Neural cell (in vitro differentiated cells): ENCODE measurements around the gene WDR37. TPM values are rescaled to one million over a fixed set of nuclear protein-coding genes. Genes with fewer than 3 reads are reported as not detected.

Experiments
- H2AFZ ChIP-seq: fragments of 200-600, 300-800 bp; sonication (generic), shearing (Covaris generic); 2 replicates; pipeline ENCODE4 v1.6.0; 2014; ENCODE audit warnings: low read depth, mild to moderate bottlenecking, antibody characterized with exemption, low read length, moderate library complexity
- H3F3A ChIP-seq: fragments of 200-600 bp; shearing (Covaris generic); 2 replicates; pipeline ENCODE4 v1.6.1; 2016; ENCODE audit warnings: mild to moderate bottlenecking, moderate library complexity, mixed read lengths, antibody characterized with exemption, low read length; ENCODE audit not compliant: insufficient read depth, poor library complexity, severe bottlenecking
- H3K27ac ChIP-seq: fragments of 200-600, 300-800 bp; sonication (generic), shearing (Covaris generic); 2 replicates; pipeline ENCODE4 v1.5.1; 2014; ENCODE audit warnings: mild to moderate bottlenecking, low read length, moderate library complexity
- H3K27me3 ChIP-seq: fragments of 300-800, 200-600 bp; sonication (generic), shearing (Covaris generic); 2 replicates; pipeline ENCODE4 v1.6.0; 2014; ENCODE audit warnings: mild to moderate bottlenecking, low read depth, low read length, moderate library complexity; ENCODE audit not compliant: insufficient read depth
- H3K36me3 ChIP-seq: fragments of 300-800, 200-600 bp; sonication (generic), shearing (Covaris generic); 2 replicates; pipeline ENCODE4 v1.5.1; 2014; ENCODE audit warnings: mild to moderate bottlenecking, antibody characterized with exemption, low read length, moderate library complexity; ENCODE audit not compliant: insufficient read depth
- H3K4me2 ChIP-seq: fragments of 300-800, 200-600 bp; sonication (generic), shearing (Covaris generic); 2 replicates; pipeline ENCODE4 v1.6.0; 2014; ENCODE audit warnings: mild to moderate bottlenecking, low read length
- H3K4me3 ChIP-seq: fragments of 300-800, 200-600 bp; sonication (generic), shearing (Covaris generic); 2 replicates; pipeline ENCODE4 v1.5.1; 2014; ENCODE audit warnings: mild to moderate bottlenecking, low read length, moderate library complexity
- H3K79me2 ChIP-seq: fragments of 200-600 bp; shearing (Covaris generic); replicated peaks from 2 replicates; pipeline ENCODE4 v1.6.0; 2014; ENCODE audit warnings: mild to moderate bottlenecking, low read length, moderate library complexity; ENCODE audit not compliant: insufficient read depth
- H3K9ac ChIP-seq: fragments of 300-800, 200-600 bp; sonication (generic), shearing (Covaris generic); 2 replicates; pipeline ENCODE4 v1.6.1; 2016; ENCODE audit warnings: mild to moderate bottlenecking, low read length, mixed read lengths
- H3K9me2 ChIP-seq: fragments of 200-600 bp; shearing (Covaris generic); 2 replicates; pipeline ENCODE4 v1.6.1; 2016; ENCODE audit warnings: mild to moderate bottlenecking, low read length, mixed read lengths; ENCODE audit not compliant: insufficient read depth
- H3K9me3 ChIP-seq: fragments of 200-600, 300-800 bp; sonication (generic), shearing (Covaris generic); 2 replicates; pipeline ENCODE4 v1.6.1; 2016; ENCODE audit warnings: mild to moderate bottlenecking, mixed run types, low read length, moderate library complexity, mixed read lengths
- H4K20me1 ChIP-seq: fragments of 200-600 bp; shearing (Covaris generic); 2 replicates; pipeline ENCODE4 v1.6.1; 2016; ENCODE audit warnings: mild to moderate bottlenecking, mixed run types; ENCODE audit not compliant: insufficient read depth
- EP300 ChIP-seq: fragments of 450-650 bp; conservative IDR thresholded peaks from 2 replicates; pipeline ENCODE4 v1.6.1; 2014; ENCODE audit warnings: antibody characterized with exemption, mild to moderate bottlenecking, moderate library complexity; ENCODE audit not compliant: poor library complexity, severe bottlenecking
- EZH2 ChIP-seq: fragments of 200-600, 300-800 bp; shearing (Covaris generic), sonication (generic); IDR thresholded peaks from 2 replicates; pipeline ENCODE4 v1.6.1; 2014; ENCODE audit warnings: antibody characterized with exemption, low read length, borderline replicate concordance, mild to moderate bottlenecking; ENCODE audit not compliant: insufficient read depth, poor library complexity, severe bottlenecking
- MXI1 ChIP-seq: fragments of 450-650 bp; conservative IDR thresholded peaks from 2 replicates; pipeline ENCODE4 v1.6.1; 2014; ENCODE audit warnings: antibody characterized with exemption, mild to moderate bottlenecking; ENCODE audit not compliant: poor library complexity, severe bottlenecking
- POLR2AphosphoS5 ChIP-seq: IDR thresholded peaks from 2 replicates; pipeline ENCODE4 v1.6.1; 2012
- RAD21 ChIP-seq: fragments of 450-650 bp; conservative IDR thresholded peaks from 2 replicates; pipeline ENCODE4 v1.6.1; 2014; ENCODE audit warnings: antibody characterized with exemption, mild to moderate bottlenecking, moderate library complexity
- SMC3 ChIP-seq: fragments of 450-650 bp; conservative IDR thresholded peaks from 2 replicates; pipeline ENCODE4 v1.6.1; 2014; ENCODE audit warnings: antibody characterized with exemption, mild to moderate bottlenecking, moderate library complexity; ENCODE audit not compliant: poor library complexity
- TAF1 ChIP-seq: IDR thresholded peaks from 2 replicates; pipeline ENCODE4 v1.6.1; 2012; ENCODE audit warnings: low read depth
- polyA minus RNA-seq: library from RNA; depleted of rRNA, polyadenylated mRNA; stranded (reverse); fragments of >200 nt; gene quantifications from 2 replicates; pipeline ENCODE4 v1.2.3, GENCODE V29; 2014
- polyA plus RNA-seq: library from polyadenylated mRNA; depleted of rRNA; stranded (reverse); fragments of >200 nt; gene quantifications from 2 replicates; pipeline ENCODE4 v1.2.3, GENCODE V29; 2014
- TF ChIP-seq, protein P1 (sequence below): IDR thresholded peaks from 2 replicates; pipeline ENCODE4 v1.6.1; 2012; ENCODE audit warnings: borderline replicate concordance
- TF ChIP-seq, protein P2 (sequence below): fragments of 450-650 bp; IDR thresholded peaks from 2 replicates; pipeline ENCODE4 v1.5.1; 2014; ENCODE audit warnings: antibody characterized with exemption, mild to moderate bottlenecking, moderate library complexity; ENCODE audit not compliant: poor library complexity, severe bottlenecking

Gene WDR37, protein sequence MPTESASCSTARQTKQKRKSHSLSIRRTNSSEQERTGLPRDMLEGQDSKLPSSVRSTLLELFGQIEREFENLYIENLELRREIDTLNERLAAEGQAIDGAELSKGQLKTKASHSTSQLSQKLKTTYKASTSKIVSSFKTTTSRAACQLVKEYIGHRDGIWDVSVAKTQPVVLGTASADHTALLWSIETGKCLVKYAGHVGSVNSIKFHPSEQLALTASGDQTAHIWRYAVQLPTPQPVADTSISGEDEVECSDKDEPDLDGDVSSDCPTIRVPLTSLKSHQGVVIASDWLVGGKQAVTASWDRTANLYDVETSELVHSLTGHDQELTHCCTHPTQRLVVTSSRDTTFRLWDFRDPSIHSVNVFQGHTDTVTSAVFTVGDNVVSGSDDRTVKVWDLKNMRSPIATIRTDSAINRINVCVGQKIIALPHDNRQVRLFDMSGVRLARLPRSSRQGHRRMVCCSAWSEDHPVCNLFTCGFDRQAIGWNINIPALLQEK
- polyA plus RNA-seq (31.2 and 32.3 TPM in 2 replicates), polyA minus RNA-seq (66.2 and 66.4 TPM in 2 replicates)

DNA sequence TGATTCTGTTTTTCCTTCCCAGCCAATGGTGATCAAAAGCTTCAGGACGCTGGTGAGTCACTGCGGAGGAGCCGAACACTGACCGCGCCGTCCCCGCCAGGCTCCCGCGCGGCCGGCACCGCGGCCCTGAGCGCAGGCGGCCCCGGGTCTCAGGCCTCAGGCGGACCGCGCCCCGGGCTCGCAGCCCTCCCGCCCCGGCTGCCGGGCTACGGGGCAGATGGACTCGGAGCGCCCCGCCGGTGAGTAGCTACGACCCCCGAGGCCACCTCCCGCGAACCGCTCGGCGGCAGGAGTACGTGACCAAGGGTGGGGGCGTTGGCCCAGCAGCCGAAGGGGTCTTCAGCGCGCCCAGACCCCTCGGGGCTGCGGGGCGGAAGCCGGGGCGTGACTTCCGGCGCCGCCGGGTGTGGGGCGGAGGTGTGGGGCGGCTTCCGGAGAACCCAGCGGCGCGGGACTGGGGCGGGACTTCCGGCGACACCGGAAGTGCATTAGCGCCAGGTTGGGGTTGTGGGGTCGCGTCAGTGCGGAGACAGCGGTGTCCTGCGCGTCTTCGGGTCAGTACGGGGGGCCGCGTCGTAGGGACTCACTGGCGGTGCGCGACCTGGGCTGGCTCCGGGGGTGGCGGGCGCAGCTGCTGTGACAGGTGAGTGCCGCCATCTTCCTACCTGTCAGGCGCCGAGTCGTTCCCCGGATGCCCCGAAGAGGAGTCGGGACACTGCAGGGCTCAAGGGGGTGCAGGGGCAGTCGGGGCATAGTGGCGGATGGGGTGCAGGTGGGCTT, at the start of gene WDR37:
Gene WDR37 (plus strand): TSS at position 60 of the 780 bp plus-strand sequence. CDS start 15,771 bp downstream, outside the sequence.
- Histone ChIP-seq H3K9me2 (no peaks in the 10 kb centered on the region), H3K27ac (peak within 1 kb of the TSS; percentile 91), H3K79me2 (peaks cover 80% of the 10 kb centered on the region), H3K9ac (peak within 1 kb of the TSS; percentile 94), H3K4me3 (peak within 1 kb of the TSS; percentile 96), H3F3A (peaks cover 5% of the 10 kb centered on the region), H2AFZ (peak within 1 kb of the TSS; percentile 53), H3K27me3 (no peaks in the 10 kb centered on the region), H3K4me2 (peak within 1 kb of the TSS; percentile 82), H3K36me3 (no peaks in the 10 kb centered on the region), H4K20me1 (no peaks in the 10 kb centered on the region), H3K9me3 (no peaks in the 10 kb centered on the region)
- TF ChIP-seq, protein P1, sequence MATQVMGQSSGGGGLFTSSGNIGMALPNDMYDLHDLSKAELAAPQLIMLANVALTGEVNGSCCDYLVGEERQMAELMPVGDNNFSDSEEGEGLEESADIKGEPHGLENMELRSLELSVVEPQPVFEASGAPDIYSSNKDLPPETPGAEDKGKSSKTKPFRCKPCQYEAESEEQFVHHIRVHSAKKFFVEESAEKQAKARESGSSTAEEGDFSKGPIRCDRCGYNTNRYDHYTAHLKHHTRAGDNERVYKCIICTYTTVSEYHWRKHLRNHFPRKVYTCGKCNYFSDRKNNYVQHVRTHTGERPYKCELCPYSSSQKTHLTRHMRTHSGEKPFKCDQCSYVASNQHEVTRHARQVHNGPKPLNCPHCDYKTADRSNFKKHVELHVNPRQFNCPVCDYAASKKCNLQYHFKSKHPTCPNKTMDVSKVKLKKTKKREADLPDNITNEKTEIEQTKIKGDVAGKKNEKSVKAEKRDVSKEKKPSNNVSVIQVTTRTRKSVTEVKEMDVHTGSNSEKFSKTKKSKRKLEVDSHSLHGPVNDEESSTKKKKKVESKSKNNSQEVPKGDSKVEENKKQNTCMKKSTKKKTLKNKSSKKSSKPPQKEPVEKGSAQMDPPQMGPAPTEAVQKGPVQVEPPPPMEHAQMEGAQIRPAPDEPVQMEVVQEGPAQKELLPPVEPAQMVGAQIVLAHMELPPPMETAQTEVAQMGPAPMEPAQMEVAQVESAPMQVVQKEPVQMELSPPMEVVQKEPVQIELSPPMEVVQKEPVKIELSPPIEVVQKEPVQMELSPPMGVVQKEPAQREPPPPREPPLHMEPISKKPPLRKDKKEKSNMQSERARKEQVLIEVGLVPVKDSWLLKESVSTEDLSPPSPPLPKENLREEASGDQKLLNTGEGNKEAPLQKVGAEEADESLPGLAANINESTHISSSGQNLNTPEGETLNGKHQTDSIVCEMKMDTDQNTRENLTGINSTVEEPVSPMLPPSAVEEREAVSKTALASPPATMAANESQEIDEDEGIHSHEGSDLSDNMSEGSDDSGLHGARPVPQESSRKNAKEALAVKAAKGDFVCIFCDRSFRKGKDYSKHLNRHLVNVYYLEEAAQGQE, result no peak
- TF ChIP-seq RAD21 (no peak), MXI1 (peak; percentile 78), EP300 (peak; percentile 65), POLR2AphosphoS5 (peak; percentile 92), TAF1 (peak; percentile 69), SMC3 (peak; percentile 30), EZH2 (no peak)
- TF ChIP-seq, protein P2, sequence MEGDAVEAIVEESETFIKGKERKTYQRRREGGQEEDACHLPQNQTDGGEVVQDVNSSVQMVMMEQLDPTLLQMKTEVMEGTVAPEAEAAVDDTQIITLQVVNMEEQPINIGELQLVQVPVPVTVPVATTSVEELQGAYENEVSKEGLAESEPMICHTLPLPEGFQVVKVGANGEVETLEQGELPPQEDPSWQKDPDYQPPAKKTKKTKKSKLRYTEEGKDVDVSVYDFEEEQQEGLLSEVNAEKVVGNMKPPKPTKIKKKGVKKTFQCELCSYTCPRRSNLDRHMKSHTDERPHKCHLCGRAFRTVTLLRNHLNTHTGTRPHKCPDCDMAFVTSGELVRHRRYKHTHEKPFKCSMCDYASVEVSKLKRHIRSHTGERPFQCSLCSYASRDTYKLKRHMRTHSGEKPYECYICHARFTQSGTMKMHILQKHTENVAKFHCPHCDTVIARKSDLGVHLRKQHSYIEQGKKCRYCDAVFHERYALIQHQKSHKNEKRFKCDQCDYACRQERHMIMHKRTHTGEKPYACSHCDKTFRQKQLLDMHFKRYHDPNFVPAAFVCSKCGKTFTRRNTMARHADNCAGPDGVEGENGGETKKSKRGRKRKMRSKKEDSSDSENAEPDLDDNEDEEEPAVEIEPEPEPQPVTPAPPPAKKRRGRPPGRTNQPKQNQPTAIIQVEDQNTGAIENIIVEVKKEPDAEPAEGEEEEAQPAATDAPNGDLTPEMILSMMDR, result peak; percentile 10

DNA sequence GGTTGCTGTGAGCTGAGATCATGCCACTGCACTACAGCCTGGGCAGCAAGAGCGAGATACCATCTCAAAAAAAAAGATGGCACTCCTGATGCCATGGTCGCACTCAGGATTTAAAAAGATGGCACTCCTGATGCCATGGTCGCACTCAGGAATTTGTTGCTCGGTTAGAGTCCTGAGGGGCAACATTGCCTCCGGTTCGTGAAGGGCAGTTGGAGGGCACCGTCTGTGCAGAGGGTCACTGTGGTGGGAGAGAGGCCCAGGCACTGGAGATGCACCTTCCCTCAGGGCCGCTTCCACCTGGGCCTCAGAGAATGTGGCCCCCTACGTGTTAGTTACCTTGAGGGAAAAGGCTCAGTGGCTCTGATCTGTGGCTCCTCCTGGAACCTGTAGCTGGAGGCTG, 49.6 kb upstream of the WDR37 start:
- H2AFZ ChIP-seq, result no peak overlapping the region
- peaks cover 15% of the 10 kb centered on the region for H3K36me3 ChIP-seq
- TF ChIP-seq RAD21, result no peak
- TF ChIP-seq POLR2AphosphoS5, result no peak
- TF ChIP-seq MXI1, result no peak
- no peak for TF ChIP-seq EZH2
- TF ChIP-seq, protein P1, result no peak
- no peak for TF ChIP-seq SMC3
- TF ChIP-seq EP300, result no peak
- no peak for TF ChIP-seq TAF1
- TF ChIP-seq, protein P2, result no peak
- no peak overlapping the region for H3K27ac ChIP-seq
- no peaks in the 10 kb centered on the region for H3K79me2 ChIP-seq
- H3K9ac ChIP-seq, result no peak overlapping the region
- no peak overlapping the region for H3K4me2 ChIP-seq
- no peaks in the 10 kb centered on the region for H3F3A ChIP-seq
- H3K9me3 ChIP-seq, result no peaks in the 10 kb centered on the region
- no peak overlapping the region for H3K4me3 ChIP-seq
- H3K9me2 ChIP-seq, result no peaks in the 10 kb centered on the region
- no peaks in the 10 kb centered on the region for H3K27me3 ChIP-seq
- H4K20me1 ChIP-seq, result no peaks in the 10 kb centered on the region
